Panc1 (cell line): ENCODE data around the gene MACF1.

Experiments
- CTCF ChIP-seq: fragments of 450-650 bp; IDR thresholded peaks from 2 replicates; pipeline ENCODE4 v1.5.1; 2017; ENCODE audit warnings: mild to moderate bottlenecking
- SIN3A ChIP-seq: IDR thresholded peaks from 2 replicates; pipeline ENCODE4 v1.6.1; 2012; ENCODE audit warnings: low read depth, mild to moderate bottlenecking, low read length, moderate library complexity, borderline replicate concordance; ENCODE audit not compliant: insufficient read depth

DNA sequence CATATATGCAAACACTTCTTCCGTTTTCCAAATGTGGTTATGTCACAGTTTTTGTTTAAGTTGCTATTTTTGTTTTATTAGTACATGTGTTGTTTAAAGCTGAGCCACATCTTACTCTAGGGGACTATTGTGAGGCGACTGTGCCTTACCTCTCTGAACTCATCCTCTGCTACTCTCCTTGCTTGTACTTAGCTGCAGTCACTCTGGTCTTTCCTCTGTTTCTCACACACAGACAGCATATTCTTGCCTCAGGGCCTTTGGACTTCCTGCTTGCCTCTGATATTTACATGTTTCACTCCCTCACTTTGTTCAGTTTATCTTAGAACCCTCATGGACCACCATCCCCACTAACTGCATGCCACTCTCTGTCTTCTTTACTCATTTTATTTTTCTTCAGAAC lies 101.1 kb downstream of the MACF1 start:
- TF ChIP-seq SIN3A (no peak), CTCF (no peak)
